T-helper 1 cell treated with Interleukin-12 subunit alpha and Interleukin-12 subunit beta and Interleukin-4 antibody, amounts not matched to agents 30 μg/mL and 1 μg/mL, for 36 hours (primary cell): ENCODE data around the gene PSG6.
"Not testable (repeated sequence)": the region's sequence is repeated elsewhere in the genome, so short reads cannot be mapped to it uniquely, and the experiment has no call there.

Source experiments
- H3K27ac Mint-ChIP-seq: one replicate; pipeline ENCODE4 v1.8.0; 2021; ENCODE audit warnings: mild to moderate bottlenecking, mixed read lengths
- H3K27me3 Mint-ChIP-seq: one replicate; pipeline ENCODE4 v1.8.0; 2021; ENCODE audit warnings: low read depth, mixed read lengths
- H3K36me3 Mint-ChIP-seq: one replicate; pipeline ENCODE4 v1.8.0; 2021; ENCODE audit warnings: low read depth, mixed read lengths
- H3K4me1 Mint-ChIP-seq: one replicate; pipeline ENCODE4 v1.8.0; 2021; ENCODE audit warnings: low read depth, mixed read lengths
- H3K4me3 Mint-ChIP-seq: one replicate; pipeline ENCODE4 v1.8.0; 2021; ENCODE audit warnings: mild to moderate bottlenecking, moderate library complexity, mixed read lengths
- H3K9me3 Mint-ChIP-seq: one replicate; pipeline ENCODE4 v1.8.0; 2021; ENCODE audit warnings: mixed read lengths

PSG6 gene

DNA sequence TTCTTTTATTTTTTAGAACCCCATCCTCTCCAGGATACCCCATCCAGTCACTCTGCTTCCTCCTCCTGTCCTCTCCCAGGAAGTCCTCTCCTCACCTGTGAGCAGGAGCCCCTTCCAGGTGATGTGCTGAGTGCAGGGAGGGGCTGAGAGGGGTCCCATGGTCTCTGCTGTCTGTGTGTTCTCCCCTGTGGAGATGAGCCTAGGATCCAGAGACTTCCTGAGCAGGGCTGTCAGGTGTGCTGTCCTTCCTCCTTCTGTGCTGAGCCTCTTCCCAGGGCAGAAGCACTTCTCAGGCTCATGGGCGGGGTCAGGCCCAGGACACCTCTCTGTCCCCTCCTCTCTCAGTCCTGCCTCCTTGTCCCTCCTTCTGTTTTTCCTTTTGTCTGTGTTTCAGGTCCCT is at the start of gene PSG6:
TSS of gene PSG6 (minus strand) at position 261 of the 400 bp plus-strand sequence. CDS start at position 159, 102 bp downstream.
- H3K4me1 Mint-ChIP-seq, H3K27ac Mint-ChIP-seq, H3K36me3 Mint-ChIP-seq, H3K27me3 Mint-ChIP-seq, H3K9me3 Mint-ChIP-seq, H3K4me3 Mint-ChIP-seq: not testable (repeated sequence)

DNA sequence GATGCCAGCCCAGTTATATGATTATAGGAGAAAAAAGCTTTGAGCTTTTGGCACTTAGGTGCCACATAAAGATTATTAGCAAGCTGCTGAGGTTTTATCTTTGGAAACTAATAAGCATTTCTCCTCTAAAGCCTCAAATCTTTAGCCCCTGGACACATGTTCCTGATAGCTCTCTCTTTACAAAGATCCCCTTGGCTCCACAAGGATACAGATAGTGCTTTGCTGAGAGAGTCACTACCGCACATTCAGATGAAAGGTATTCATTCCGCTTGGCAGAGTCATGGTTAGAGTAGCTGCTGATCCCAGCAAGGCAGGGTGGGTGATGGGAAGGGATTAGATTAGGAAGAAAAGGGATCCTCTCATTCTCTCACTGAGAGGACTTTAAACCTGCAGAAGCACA is 47.5 kb upstream of the PSG6 start:
- H3K27ac Mint-ChIP-seq: no peak overlapping the region
- H3K9me3 Mint-ChIP-seq: no peaks in the 10 kb centered on the region
- no peaks in the 10 kb centered on the region for H3K27me3 Mint-ChIP-seq
- H3K36me3 Mint-ChIP-seq: no peaks in the 10 kb centered on the region
- no peaks in the 10 kb centered on the region for H3K4me1 Mint-ChIP-seq
- no peak overlapping the region for H3K4me3 Mint-ChIP-seq

DNA sequence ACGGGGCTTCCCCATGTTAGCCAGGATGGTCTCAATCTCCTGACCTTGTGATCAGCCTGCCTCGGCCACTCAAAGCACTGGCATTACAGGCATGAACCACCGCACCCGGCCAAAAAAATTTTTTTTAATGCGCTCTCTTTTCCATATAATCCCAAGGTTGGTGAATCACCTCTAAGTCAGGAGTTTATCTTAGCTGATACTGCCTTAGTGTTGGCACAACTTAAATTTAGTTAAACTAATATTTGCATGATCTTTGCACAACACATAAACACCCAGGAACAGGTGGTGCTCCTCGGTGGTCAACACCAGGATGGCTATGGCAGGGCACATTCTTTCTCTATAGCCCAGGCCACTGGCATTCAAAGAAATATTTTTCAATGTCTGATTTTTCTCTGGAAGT is 43.4 kb upstream of the PSG6 start:
- Mint-ChIP-seq H3K4me1 (no peaks in the 10 kb centered on the region), H3K36me3 (no peaks in the 10 kb centered on the region), H3K9me3 (no peaks in the 10 kb centered on the region)

DNA sequence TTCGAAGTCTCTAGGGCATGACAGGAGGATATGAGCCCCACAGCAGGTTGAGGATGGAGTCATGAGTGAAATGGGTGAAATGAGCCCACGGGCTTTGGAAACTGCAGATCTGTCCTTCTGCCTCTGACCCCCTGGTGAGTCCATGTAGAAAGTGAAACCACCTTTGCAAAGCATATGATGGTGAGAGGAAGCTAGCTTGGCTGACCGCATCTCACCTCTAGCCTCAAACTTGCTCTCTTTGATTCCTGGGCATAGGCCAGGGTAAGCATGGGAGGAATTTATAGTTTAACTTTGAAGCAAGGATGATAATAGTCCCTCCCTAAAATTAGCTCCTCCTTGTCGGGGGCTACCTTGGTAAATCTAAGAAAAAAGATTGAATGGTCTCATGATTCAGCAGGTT is 34.4 kb upstream of the PSG6 start:
- H3K4me1 Mint-ChIP-seq, H3K9me3 Mint-ChIP-seq, H3K27ac Mint-ChIP-seq, H3K4me3 Mint-ChIP-seq, H3K27me3 Mint-ChIP-seq, H3K36me3 Mint-ChIP-seq: not testable (repeated sequence)

More for the DNA sequence above, 43.4 kb upstream of the PSG6 start:
- Mint-ChIP-seq H3K27me3 (no peaks in the 10 kb centered on the region), H3K27ac (no peak overlapping the region), H3K4me3 (no peak overlapping the region)

DNA sequence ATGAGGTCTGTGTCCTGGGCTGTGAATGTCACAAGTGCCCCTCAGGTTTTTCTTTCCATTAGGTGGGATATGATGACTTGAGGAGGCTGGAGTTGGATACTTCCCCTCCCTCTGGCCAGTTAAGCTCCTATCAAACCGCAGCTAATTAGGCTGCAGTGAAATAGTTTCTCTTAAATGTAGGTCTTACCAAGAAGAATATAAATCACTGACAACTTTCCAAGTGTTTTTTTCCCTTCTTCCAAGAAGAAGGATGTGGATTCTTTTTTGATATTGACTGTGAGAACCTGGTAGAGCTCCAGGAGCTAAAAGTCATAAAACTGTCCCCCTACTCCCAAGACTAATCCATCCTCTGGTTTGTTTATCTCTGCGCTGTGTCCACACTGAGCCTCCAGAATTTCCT is 33.8 kb upstream of the PSG6 start:
- H3K4me3 Mint-ChIP-seq, H3K27ac Mint-ChIP-seq, H3K4me1 Mint-ChIP-seq, H3K36me3 Mint-ChIP-seq, H3K27me3 Mint-ChIP-seq, H3K9me3 Mint-ChIP-seq: not testable (repeated sequence)

DNA sequence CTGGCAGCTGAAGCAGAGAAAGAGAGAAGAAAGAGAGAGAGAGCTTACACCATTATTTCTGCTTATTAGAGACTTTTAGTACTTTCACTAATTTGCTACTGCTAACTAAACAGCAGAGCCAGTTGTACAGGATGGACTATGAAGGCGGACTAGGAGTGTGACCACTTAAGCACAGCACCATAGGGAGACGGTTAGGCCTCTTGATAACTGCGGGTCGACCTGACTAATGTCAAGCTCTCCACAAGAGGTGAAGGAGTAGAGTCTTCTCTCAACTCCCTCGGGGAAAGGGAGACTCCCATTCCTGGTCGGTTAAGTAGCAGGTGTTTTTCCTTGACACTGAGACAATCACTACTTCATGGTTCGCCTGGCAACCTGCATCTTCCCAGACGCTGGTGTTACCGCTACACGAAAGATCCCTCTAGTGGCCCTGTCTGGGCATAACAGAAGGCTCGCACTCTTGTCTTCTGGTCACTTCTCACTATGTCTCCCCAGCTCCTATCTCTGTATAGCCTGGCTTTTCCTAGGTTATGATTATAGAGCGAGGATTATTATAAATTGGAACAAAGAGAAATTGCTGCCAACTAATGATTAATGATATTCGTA is 24.6 kb upstream of the PSG6 start:
- no peak overlapping the region for H3K27ac Mint-ChIP-seq
- H3K9me3 Mint-ChIP-seq: no peaks in the 10 kb centered on the region
- no peak overlapping the region for H3K4me3 Mint-ChIP-seq
- H3K27me3 Mint-ChIP-seq: no peaks in the 10 kb centered on the region
- H3K4me1 Mint-ChIP-seq: no peaks in the 10 kb centered on the region
- no peaks in the 10 kb centered on the region for H3K36me3 Mint-ChIP-seq

DNA sequence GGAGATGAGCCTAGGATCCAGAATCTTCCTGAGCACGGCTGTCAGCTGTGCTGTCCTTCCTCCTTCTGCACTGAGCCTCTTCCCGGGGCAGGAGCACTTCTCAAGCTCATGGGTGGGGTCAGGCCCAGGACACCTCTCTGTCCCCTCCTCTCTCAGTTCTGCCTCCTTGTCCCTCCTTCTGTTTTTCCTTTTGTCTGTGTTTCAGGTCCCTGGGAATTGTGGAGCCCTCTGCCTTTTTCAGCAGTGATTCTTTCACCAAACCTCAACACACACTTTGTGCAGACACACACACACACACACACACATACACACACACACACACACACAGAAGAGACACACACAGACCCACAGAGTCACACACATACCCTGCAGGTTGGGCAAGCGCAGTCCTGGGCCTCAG is 19.4 kb upstream of the PSG6 start, which contains the start of gene PSG7:
TSS of gene PSG7 (minus strand) at position 101 of the 400 bp plus-strand sequence. CDS start 131 bp downstream, outside the sequence.
- not testable (repeated sequence) for H3K27me3 Mint-ChIP-seq, H3K9me3 Mint-ChIP-seq, H3K27ac Mint-ChIP-seq, H3K4me1 Mint-ChIP-seq, H3K36me3 Mint-ChIP-seq, H3K4me3 Mint-ChIP-seq

DNA sequence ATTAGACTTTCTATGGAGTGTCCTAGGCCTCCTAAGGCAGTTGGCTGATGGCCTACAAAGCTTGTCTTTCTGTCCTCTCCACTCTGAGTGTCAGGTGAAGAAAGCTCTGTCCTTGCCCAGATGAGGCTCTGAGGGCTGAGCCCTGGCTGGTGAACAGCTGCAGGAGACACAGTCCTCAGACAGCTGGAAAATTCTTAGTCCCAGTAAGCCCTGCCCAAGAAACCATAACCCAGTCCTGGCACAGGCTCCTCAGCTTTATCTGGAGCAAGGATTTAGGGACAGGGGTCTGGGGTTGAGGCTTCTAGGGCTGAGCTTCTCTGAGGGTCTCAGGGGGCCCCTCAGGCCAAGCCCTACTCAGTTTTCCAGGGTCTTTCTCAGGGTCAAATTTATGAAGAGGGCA is 17.0 kb upstream of the PSG6 start:
- not testable (repeated sequence) for H3K9me3 Mint-ChIP-seq, H3K4me3 Mint-ChIP-seq, H3K36me3 Mint-ChIP-seq, H3K27me3 Mint-ChIP-seq, H3K27ac Mint-ChIP-seq, H3K4me1 Mint-ChIP-seq

DNA sequence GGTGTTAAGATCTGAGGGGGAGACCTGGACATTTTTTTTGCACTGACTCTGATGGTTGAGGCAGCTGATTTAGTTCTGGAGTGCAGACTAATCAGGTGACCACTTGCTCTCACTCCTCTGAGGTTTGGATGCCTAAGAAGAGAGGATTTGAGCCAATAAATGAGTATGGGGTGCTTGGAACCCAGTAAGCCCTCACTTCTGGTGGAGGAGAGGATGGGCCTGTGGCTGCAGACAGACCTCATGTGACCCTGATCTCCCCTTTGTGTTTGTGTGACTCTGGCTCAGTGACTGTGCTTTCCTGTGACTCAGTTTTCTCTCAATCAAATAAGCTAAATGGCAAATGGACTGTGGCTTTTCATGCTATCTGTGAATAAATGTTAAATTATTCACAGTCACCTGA is 16.5 kb upstream of the PSG6 start:
- not testable (repeated sequence) for H3K27ac Mint-ChIP-seq, H3K27me3 Mint-ChIP-seq, H3K4me1 Mint-ChIP-seq, H3K9me3 Mint-ChIP-seq, H3K36me3 Mint-ChIP-seq, H3K4me3 Mint-ChIP-seq

DNA sequence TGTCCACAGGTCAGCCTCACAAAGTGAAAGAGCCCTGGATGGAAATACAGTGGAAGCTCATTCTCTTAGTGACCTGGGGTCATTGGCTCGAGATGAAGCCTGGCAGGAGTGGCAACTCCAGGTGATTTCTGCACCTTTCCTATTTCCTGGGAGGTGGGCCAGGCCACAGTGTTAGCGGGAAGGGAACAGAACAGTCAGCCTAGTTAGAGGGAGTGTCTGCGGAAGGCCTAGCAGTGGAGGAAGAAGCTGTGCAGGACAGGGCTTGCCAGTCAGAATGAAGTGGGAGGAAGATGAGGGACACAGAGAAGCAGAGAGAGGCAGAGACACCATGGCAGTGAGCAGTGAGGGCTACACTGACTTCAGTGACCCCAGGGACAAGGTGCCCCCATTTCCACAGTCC is 15.7 kb upstream of the PSG6 start:
- H3K4me1 Mint-ChIP-seq, H3K9me3 Mint-ChIP-seq, H3K27ac Mint-ChIP-seq, H3K4me3 Mint-ChIP-seq, H3K36me3 Mint-ChIP-seq, H3K27me3 Mint-ChIP-seq: not testable (repeated sequence)

DNA sequence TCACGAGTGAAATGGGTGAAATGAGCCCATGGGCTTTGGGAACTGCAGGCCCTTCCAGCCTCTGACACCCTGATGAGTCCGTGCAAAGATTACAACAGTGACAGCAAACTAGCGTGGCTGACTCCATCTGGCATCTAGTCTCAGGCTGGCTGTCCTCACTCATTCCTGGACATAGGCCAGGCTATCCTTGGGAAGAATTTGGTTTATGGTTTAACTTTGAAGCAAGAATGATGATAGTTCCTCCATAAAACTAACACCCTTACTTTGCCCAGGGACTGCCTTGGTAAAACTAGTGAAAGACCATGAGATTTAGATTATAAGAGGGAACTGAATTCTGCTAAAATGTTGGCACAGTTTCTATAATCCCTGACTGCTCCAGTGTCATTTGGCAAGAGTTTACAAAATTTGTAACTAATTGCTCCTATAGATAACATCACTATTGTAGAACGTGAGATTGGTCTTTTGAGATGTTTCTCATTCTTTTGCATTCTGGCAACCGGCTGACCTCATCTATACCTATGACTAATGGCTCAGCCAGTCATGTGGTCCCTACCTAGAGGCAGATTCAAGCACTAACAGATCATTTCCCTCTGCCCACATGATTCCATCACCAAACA is 14.9 kb upstream of the PSG6 start:
- not testable (repeated sequence) for H3K9me3 Mint-ChIP-seq, H3K27ac Mint-ChIP-seq, H3K4me1 Mint-ChIP-seq, H3K27me3 Mint-ChIP-seq, H3K36me3 Mint-ChIP-seq, H3K4me3 Mint-ChIP-seq

DNA sequence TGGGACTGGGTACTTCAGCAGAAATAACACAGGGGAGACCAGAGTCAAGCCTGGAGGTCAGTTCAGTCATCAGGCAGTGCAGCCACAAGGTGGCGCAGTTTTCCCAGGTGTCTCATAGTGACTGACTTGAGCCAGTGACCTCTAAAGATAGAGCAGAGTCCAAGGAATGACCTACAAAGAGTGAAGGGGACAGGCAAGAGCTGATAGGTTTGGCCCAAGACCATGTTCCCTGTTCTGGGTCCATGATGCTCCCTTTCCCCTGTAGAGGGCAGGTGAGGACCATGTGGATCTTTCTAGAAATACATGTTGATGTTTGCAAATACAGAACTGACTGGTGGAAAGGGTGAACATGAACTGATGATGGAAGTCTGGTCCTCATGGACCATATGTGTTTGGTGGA is 12.5 kb upstream of the PSG6 start:
- H3K4me3 Mint-ChIP-seq, H3K9me3 Mint-ChIP-seq, H3K27me3 Mint-ChIP-seq, H3K4me1 Mint-ChIP-seq, H3K27ac Mint-ChIP-seq, H3K36me3 Mint-ChIP-seq: not testable (repeated sequence)

DNA sequence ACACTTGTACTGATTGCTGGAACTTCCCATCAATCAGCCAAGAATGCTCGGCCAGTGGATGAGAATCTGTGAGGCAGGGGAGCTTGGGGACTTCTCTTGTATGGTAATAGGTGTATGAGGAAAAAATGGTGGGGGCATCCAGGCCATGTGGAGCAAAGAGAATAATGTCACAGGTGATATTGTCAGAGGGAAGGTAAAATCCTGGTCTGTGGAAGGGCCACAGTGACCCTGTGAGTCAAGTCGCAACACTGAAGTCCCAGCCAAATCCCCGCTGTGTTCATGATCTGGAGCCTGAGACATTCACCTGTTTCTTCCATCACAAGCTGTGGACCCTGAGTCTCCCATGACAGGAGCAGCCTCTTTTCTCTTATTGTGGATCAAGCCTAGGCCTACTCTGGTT is 11.2 kb upstream of the PSG6 start:
- no peaks in the 10 kb centered on the region for H3K36me3 Mint-ChIP-seq
- no peaks in the 10 kb centered on the region for H3K4me1 Mint-ChIP-seq
- no peak overlapping the region for H3K27ac Mint-ChIP-seq
- H3K4me3 Mint-ChIP-seq: no peak overlapping the region
- H3K27me3 Mint-ChIP-seq: no peaks in the 10 kb centered on the region
- no peaks in the 10 kb centered on the region for H3K9me3 Mint-ChIP-seq

DNA sequence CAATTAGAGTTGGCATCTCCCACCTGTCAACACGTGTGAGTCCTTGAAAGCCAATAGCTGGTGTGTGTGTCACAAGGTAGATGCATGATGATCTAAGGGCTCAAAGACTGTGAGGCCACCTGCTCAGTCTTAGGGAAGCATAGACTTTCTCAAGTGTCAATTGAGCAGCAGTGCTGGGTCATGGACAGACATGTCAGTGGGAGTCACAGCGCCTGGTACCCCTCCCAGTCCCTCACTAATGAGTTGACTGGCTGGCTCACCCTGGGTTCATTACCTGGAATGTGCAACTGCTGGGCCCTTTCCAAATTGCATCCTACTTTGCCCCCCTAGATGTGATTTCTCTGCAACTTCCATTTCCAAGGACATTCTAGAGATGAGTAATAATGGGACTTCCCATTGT is 9.1 kb upstream of the PSG6 start:
- Mint-ChIP-seq H3K9me3 (no peaks in the 10 kb centered on the region), H3K36me3 (no peaks in the 10 kb centered on the region), H3K27me3 (no peaks in the 10 kb centered on the region), H3K4me1 (no peaks in the 10 kb centered on the region), H3K4me3 (no peak overlapping the region), H3K27ac (no peak overlapping the region)

DNA sequence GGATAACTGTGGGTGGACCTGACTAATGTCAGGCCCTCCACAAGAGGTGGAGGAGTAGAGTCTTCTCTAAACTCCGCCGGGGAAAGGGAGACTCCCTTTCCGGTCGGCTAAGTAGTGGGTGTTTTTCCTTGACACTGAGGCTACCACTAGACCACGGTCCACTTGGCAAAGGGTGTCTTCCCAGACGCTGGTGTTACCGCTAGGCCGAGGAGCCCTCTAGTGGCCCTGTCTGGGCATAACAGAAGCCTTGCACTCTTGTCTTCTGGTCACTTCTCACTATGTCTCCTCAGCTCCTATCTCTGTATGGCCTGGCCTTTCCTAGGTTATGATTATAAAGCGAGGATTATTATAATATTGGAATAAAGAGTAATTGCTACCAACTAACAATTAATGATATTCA is 5.4 kb upstream of the PSG6 start:
- not testable (repeated sequence) for H3K4me3 Mint-ChIP-seq, H3K27me3 Mint-ChIP-seq, H3K4me1 Mint-ChIP-seq, H3K36me3 Mint-ChIP-seq, H3K27ac Mint-ChIP-seq, H3K9me3 Mint-ChIP-seq

DNA sequence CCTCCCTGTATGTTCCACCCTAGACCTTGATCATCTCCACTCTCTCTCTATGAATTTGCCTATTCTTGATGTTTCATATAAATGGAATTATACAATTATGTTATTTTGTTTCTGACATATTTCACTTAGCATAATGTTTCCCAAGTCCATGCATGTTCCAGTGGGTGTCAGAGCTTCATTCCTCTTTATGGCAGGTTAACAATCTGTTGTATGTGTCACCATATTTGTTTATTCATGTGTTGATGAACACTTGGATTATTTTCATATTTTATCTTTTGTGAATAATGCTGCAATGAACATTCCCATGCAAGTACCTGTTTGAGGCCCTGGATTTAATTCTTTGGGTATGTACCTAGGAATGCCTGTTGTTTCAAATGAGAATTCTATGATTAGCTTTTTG is 3.3 kb upstream of the PSG6 start:
- not testable (repeated sequence) for H3K4me1 Mint-ChIP-seq, H3K4me3 Mint-ChIP-seq, H3K36me3 Mint-ChIP-seq, H3K27ac Mint-ChIP-seq, H3K27me3 Mint-ChIP-seq, H3K9me3 Mint-ChIP-seq
